DND-41 (cell line): ENCODE measurements around the gene ASIC5.

ENCODE experiments used
- ATAC-seq: fragments of 200-7000 bp; cut with Tn5 transposase; 3 replicates; pipeline ENCODE4 v1.9.1; 2021; ENCODE audit warnings: low read depth; ENCODE audit not compliant: insufficient read depth
- DNase-seq: peaks from one replicate; pipeline ENCODE4 v3.0.0-alpha.2; 2020
- H2AFZ ChIP-seq: 2 replicates; pipeline ENCODE4 v1.6.0; 2012; ENCODE audit warnings: low read depth, low read length
- H3K27ac ChIP-seq: 2 replicates; pipeline ENCODE4 v1.5.1; 2012; ENCODE audit warnings: low read length, inconsistent platforms
- H3K27me3 ChIP-seq: fragments of 200-600 bp; sonication (generic); 2 replicates; pipeline ENCODE4 v1.6.0; 2012; ENCODE audit warnings: low read length, mild to moderate bottlenecking, inconsistent platforms; ENCODE audit not compliant: insufficient read depth, poor library complexity
- H3K36me3 ChIP-seq: 2 replicates; pipeline ENCODE4 v1.5.1; 2012; ENCODE audit warnings: low read length, inconsistent platforms; ENCODE audit not compliant: insufficient read depth
- H3K4me1 ChIP-seq: 2 replicates; pipeline ENCODE4 v1.5.1; 2012; ENCODE audit warnings: mild to moderate bottlenecking, low read length; ENCODE audit not compliant: insufficient read depth
- H3K4me2 ChIP-seq: 2 replicates; pipeline ENCODE4 v1.6.0; 2012; ENCODE audit warnings: mild to moderate bottlenecking, moderate library complexity, low read length, inconsistent platforms; ENCODE audit not compliant: insufficient read depth
- H3K4me3 ChIP-seq, 2 experiments: fragments of 200-600 bp in 1 of 2; shearing (Covaris generic) in 1 of 2; 2 replicates each; pipeline ENCODE4 v1.5.1; 2012 to 2016; ENCODE audit warnings: inconsistent platforms in 2 of 2, low read length in 2 of 2, mild to moderate bottlenecking in 2 of 2, low read depth in 1 of 2, moderate library complexity in 1 of 2
- H3K79me2 ChIP-seq: 2 replicates; pipeline ENCODE4 v1.6.0; 2012; ENCODE audit warnings: low read length, inconsistent platforms; ENCODE audit not compliant: insufficient read depth
- H3K9ac ChIP-seq: 2 replicates; pipeline ENCODE4 v1.6.0; 2012; ENCODE audit warnings: low read depth, mild to moderate bottlenecking, inconsistent platforms, low read length, moderate library complexity
- H3K9me3 ChIP-seq: 2 replicates; pipeline ENCODE4 v1.5.1; 2012; ENCODE audit warnings: low read length, moderate library complexity, mild to moderate bottlenecking, inconsistent platforms; ENCODE audit not compliant: insufficient read depth, severe bottlenecking
- H4K20me1 ChIP-seq: 2 replicates; pipeline ENCODE4 v1.6.0; 2012; ENCODE audit warnings: low read length; ENCODE audit not compliant: insufficient read depth
- CTCF ChIP-seq: IDR thresholded peaks from 2 replicates; pipeline ENCODE4 v1.5.1; 2012; ENCODE audit warnings: borderline replicate concordance, low read length, moderate library complexity, mild to moderate bottlenecking; ENCODE audit not compliant: poor library complexity, severe bottlenecking; ENCODE audit errors: extremely low read depth
- EZH2 ChIP-seq: IDR thresholded peaks from 3 replicates; pipeline ENCODE4 v1.6.1; 2012; ENCODE audit warnings: borderline replicate concordance, low read depth, mild to moderate bottlenecking, moderate library complexity, low read length, inconsistent platforms; ENCODE audit not compliant: severe bottlenecking

Gene ASIC5

GRCh38 chr4:155887847-155888570 lies 21.9 kb upstream of the ASIC5 start:
- Histone ChIP-seq H4K20me1 (no peaks in the 10 kb centered on the region), H2AFZ (no peak overlapping the region), H3K4me2 (no peak overlapping the region), H3K27me3 (no peaks in the 10 kb centered on the region), H3K27ac (no peak overlapping the region), H3K4me3 (no peak overlapping the region), H3K9ac (no peak overlapping the region), H3K9me3 (no peaks in the 10 kb centered on the region), H3K4me1 (no peaks in the 10 kb centered on the region), H3K36me3 (no peaks in the 10 kb centered on the region), H3K79me2 (no peaks in the 10 kb centered on the region)
- DNase-seq, result no peak
- TF ChIP-seq CTCF, result no peak
- no peak for TF ChIP-seq EZH2
- ATAC-seq, result no peak

DNA sequence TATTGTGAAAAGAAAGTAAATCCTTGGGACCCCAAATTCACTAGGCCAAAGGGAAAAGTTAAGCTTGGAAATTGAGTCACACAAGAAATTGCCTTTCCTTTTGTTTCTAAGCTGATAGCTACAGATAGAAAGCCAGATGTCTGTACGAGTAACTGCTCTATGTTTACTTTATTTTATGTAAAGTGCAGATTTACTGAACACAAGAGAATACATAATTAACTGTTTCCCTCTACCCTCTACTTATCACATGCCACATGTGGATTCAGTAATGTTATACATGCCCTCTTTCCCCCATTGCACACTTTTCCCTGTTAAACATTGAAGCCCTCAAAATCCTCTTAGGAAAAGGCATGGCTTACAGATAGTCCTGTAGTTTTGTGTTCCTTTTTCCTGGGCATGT lies 21.0 kb upstream of the ASIC5 start:
- TF ChIP-seq CTCF (no peak), EZH2 (no peak)
- no peak for ATAC-seq
- no peak overlapping the region for H2AFZ ChIP-seq

DNA sequence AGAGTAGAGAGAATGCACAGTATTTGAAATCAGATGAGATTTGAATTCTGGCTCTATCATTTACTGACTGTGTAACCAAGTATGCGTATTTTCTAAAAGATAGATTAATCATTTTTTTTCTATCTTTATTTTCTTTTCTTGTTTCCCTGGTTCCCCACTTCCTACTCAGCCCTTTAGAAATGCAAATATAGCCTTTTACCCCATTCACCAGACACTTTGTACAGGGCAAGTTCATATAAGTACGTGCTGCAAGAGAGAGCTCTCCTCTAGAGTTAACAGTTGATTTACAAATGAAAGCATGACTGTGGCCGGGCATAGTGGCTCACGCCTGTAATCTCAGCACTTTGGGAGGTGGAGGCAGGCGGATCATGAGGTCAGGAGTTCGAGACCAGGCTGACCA lies 19.6 kb upstream of the ASIC5 start:
- no peaks in the 10 kb centered on the region for H3K36me3 ChIP-seq
- H3K4me1 ChIP-seq, result no peaks in the 10 kb centered on the region
- no peaks in the 10 kb centered on the region for H3K9me3 ChIP-seq
- no peak overlapping the region for H3K27ac ChIP-seq
- H3K27me3 ChIP-seq, result no peaks in the 10 kb centered on the region
- no peaks in the 10 kb centered on the region for H4K20me1 ChIP-seq
- no peaks in the 10 kb centered on the region for H3K79me2 ChIP-seq
- no peak for DNase-seq
- H3K4me3 ChIP-seq, result no peak overlapping the region
- no peak for ATAC-seq
- TF ChIP-seq CTCF, result no peak
- no peak for TF ChIP-seq EZH2
- H3K9ac ChIP-seq, result no peak overlapping the region
- H3K4me2 ChIP-seq, result no peak overlapping the region
- no peak overlapping the region for H2AFZ ChIP-seq

More for the DNA sequence above, 21.0 kb upstream of the ASIC5 start:
- H3K4me1 ChIP-seq, result no peaks in the 10 kb centered on the region
- H3K27ac ChIP-seq, result no peak overlapping the region
- DNase-seq, result no peak
- H3K36me3 ChIP-seq, result no peaks in the 10 kb centered on the region
- no peak overlapping the region for H3K4me2 ChIP-seq
- H4K20me1 ChIP-seq, result no peaks in the 10 kb centered on the region
- no peaks in the 10 kb centered on the region for H3K9me3 ChIP-seq
- H3K9ac ChIP-seq, result no peak overlapping the region
- no peak overlapping the region for H3K4me3 ChIP-seq
- H3K27me3 ChIP-seq, result no peaks in the 10 kb centered on the region
- no peaks in the 10 kb centered on the region for H3K79me2 ChIP-seq
